Kidney (tissue), 14 donors: Measurements from ENCODE around the gene NKD2. TPM values are rescaled to one million over a fixed set of nuclear protein-coding genes. Genes with fewer than 3 reads are reported as not detected.

Experiments
- DNase-seq, 5 donors: peaks; one replicate each; pipeline ENCODE4 v3.0.0-alpha.2; 2013 to 2020
- FAIRE-seq: peaks from 2 replicates; lab custom pipeline; 2012; peaks lifted over from hg19 to GRCh38; lab: Jason Lieb, UNC
- H3K27ac ChIP-seq, 2 donors: one replicate each; pipeline ENCODE4 v1.7.0; 2013; ENCODE audit warnings: low read depth in 2 of 2, low read length in 2 of 2, inconsistent platforms in 1 of 2
- H3K27me3 ChIP-seq: one replicate; pipeline ENCODE4 v1.7.1; 2013; ENCODE audit warnings: low read length, inconsistent platforms; ENCODE audit not compliant: control insufficient read depth, insufficient read depth
- H3K36me3 ChIP-seq, 3 donors: one replicate each; pipeline versions ENCODE4 v1.7.0 to v1.7.1; 2013; ENCODE audit warnings: low read length in 3 of 3, control low read depth in 1 of 3, inconsistent platforms in 1 of 3; ENCODE audit not compliant: insufficient read depth in 3 of 3, control insufficient read depth in 2 of 3
- H3K4me1 ChIP-seq, 3 donors: one replicate each; pipeline versions ENCODE4 v1.7.0 to v1.7.1; 2013; ENCODE audit warnings: low read length in 3 of 3, inconsistent platforms in 1 of 3, low read depth in 1 of 3; ENCODE audit not compliant: control insufficient read depth in 2 of 3, insufficient read depth in 2 of 3
- H3K4me3 ChIP-seq, 3 donors: one replicate each; pipeline versions ENCODE4 v1.7.0 to v1.8.1; 2013; ENCODE audit warnings: low read length in 3 of 3, control low read depth in 1 of 3, inconsistent platforms in 1 of 3
- H3K9ac ChIP-seq, 3 donors: one replicate each; pipeline versions ENCODE4 v1.7.0 to v1.7.1; 2013; ENCODE audit warnings: low read length in 3 of 3, control low read depth in 1 of 3, inconsistent platforms in 1 of 3
- H3K9me3 ChIP-seq, 3 donors: one replicate each; pipeline versions ENCODE4 v1.7.0 to v1.7.1; 2013; ENCODE audit warnings: low read length in 3 of 3, control low read depth in 1 of 3, inconsistent platforms in 1 of 3; ENCODE audit not compliant: control insufficient read depth in 2 of 3, insufficient read depth in 1 of 3
- intact Hi-C: fragments of 100-400 bp; cut with DNase I; formaldehyde crosslinking; loops from one replicate; pipeline ENCODE4 v1.11.1; 2022
- polyA plus RNA-seq: library from polyadenylated mRNA; stranded (reverse); fragments of 350-450 nt; fragmentation: Illumina TruSeq; extraction: RNeasy Lipid Tissue Mini Kit (QIAGEN cat#74804); gene quantifications from one replicate; pipeline ENCODE4 v1.2.3, GENCODE V29; 2014; ENCODE audit warnings: low read depth, low replicate concordance; ENCODE audit not compliant: insufficient read depth
- total RNA-seq: library from RNA; stranded (reverse); fragmentation: NEBNext Ultra II Directional; extraction: Animal tissue kit (Norgen Biotek cat#: 25700); gene quantifications from one replicate; pipeline ENCODE4 v1.2.1, GENCODE V29; 2021
- TF ChIP-seq, protein P1 (sequence below): IDR thresholded peaks from 3 replicates; pipeline ENCODE4 v1.5.1; 2012; ENCODE audit warnings: mild to moderate bottlenecking, moderate library complexity, borderline replicate concordance; ENCODE audit not compliant: insufficient read depth; ENCODE audit errors: extremely low read depth
- donor health status: control.
- donor health status: control.
- donor health status: control.
- donor health status: control.
- donor health status: control.
- donor health status: DM: yes; HTN: yes; CAD: no.
- donor health status: Normal renal cell carcinoma (clear cell type).

The NKD2 gene
- total and polyA plus RNA-seq, 2 donors from 2014 or later: 7.9 to 14.1 TPM

- DNase-seq (peak in 1 of 5 donors; percentile 44), FAIRE-seq (no peak)
- H3K27ac ChIP-seq: no peak overlapping the region
- H3K36me3 ChIP-seq: no peaks in the 10 kb centered on the region
- H3K27me3 ChIP-seq: no peaks in the 10 kb centered on the region
- H3K9ac ChIP-seq: no peak overlapping the region
- TF ChIP-seq, protein P1, sequence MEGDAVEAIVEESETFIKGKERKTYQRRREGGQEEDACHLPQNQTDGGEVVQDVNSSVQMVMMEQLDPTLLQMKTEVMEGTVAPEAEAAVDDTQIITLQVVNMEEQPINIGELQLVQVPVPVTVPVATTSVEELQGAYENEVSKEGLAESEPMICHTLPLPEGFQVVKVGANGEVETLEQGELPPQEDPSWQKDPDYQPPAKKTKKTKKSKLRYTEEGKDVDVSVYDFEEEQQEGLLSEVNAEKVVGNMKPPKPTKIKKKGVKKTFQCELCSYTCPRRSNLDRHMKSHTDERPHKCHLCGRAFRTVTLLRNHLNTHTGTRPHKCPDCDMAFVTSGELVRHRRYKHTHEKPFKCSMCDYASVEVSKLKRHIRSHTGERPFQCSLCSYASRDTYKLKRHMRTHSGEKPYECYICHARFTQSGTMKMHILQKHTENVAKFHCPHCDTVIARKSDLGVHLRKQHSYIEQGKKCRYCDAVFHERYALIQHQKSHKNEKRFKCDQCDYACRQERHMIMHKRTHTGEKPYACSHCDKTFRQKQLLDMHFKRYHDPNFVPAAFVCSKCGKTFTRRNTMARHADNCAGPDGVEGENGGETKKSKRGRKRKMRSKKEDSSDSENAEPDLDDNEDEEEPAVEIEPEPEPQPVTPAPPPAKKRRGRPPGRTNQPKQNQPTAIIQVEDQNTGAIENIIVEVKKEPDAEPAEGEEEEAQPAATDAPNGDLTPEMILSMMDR: no peak
- intact Hi-C loops: no loop called here
- H3K9me3 ChIP-seq: no peaks in the 10 kb centered on the region
- no peaks in the 10 kb centered on the region for H3K4me1 ChIP-seq
- H3K4me3 ChIP-seq: no peak overlapping the region
Observed at GRCh38 chr5:1033606-1034420, 25.2 kb downstream of the NKD2 start.

DNA sequence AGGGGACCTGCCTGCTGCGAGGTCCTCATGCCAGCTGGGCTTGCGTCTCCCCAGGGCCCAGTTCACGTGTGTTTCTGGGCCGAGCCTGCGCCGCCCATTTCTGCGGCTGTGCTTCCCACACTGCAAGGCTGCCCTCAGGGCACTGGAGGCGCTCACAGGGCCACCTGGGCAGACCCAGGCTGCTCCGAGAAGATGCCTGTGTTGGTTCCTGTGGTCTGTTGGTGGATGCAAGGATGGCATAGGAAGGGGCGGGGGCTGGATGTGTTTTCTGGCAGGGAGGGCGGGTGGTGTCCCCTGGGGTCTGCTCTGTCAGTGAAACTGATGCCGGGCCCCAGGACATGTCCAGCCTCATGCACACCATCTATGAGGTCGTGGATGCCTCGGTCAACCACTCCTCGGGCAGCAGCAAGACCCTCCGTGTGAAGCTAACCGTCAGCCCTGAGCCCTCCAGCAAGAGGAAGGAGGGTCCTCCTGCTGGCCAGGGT lies 25.9 kb downstream of the NKD2 start:
- TF ChIP-seq, protein P1: no peak

GRCh38 chr5:1034986-1035385 lies 26.4 kb downstream of the NKD2 start:
- TF ChIP-seq, protein P1: no peak
- FAIRE-seq (no peak), DNase-seq (no peak)
- Histone ChIP-seq H3K27me3 (no peaks in the 10 kb centered on the region), H3K9me3 (no peaks in the 10 kb centered on the region), H3K4me3 (no peak overlapping the region), H3K4me1 (no peaks in the 10 kb centered on the region), H3K27ac (no peak overlapping the region), H3K36me3 (no peaks in the 10 kb centered on the region), H3K9ac (no peak overlapping the region)
- intact Hi-C loops: no loop called here

More for the DNA sequence above, 25.9 kb downstream of the NKD2 start:
- no peak overlapping the region for H3K9ac ChIP-seq
- DNase-seq (peak in 1 of 5 donors; percentile 49), FAIRE-seq (no peak)
- H3K9me3 ChIP-seq: no peaks in the 10 kb centered on the region
- no peaks in the 10 kb centered on the region for H3K4me1 ChIP-seq
- H3K4me3 ChIP-seq: no peak overlapping the region
- intact Hi-C loops: no loop called here
- H3K27ac ChIP-seq: no peak overlapping the region
- no peaks in the 10 kb centered on the region for H3K27me3 ChIP-seq
- H3K36me3 ChIP-seq: no peaks in the 10 kb centered on the region
